Liver (tissue), 9 donors: ENCODE results near the gene ATP7B. TPM values are rescaled to one million over a fixed set of nuclear protein-coding genes. Genes with fewer than 3 reads are reported as not detected.

Source experiments
- DNase-seq: peaks from one replicate; pipeline ENCODE4 v3.0.0-alpha.2; 2017; ENCODE audit warnings: low spot score
- H3K27ac ChIP-seq, 2 donors: one replicate each; pipeline ENCODE4 v1.7.0; 2013; ENCODE audit warnings: inconsistent platforms in 2 of 2, low read length in 2 of 2, control low read depth in 1 of 2, low read depth in 1 of 2, mild to moderate bottlenecking in 1 of 2
- H3K27me3 ChIP-seq, 4 donors: one replicate each; pipeline versions ENCODE4 v1.6.1 to v1.7.0; 2013; ENCODE audit warnings: low read length in 3 of 4, inconsistent platforms in 1 of 4, mild to moderate bottlenecking in 1 of 4, moderate library complexity in 1 of 4; ENCODE audit not compliant: control insufficient read depth in 4 of 4, insufficient read depth in 4 of 4
- H3K36me3 ChIP-seq, 4 donors: one replicate each; pipeline versions ENCODE4 v1.6.1 to v1.7.0; 2013; ENCODE audit warnings: low read length in 3 of 4, mild to moderate bottlenecking in 3 of 4, low read depth in 1 of 4, moderate library complexity in 1 of 4; ENCODE audit not compliant: control insufficient read depth in 4 of 4, insufficient read depth in 3 of 4
- H3K4me1 ChIP-seq, 4 donors: one replicate each; pipeline versions ENCODE4 v1.6.1 to v1.7.0; 2013; ENCODE audit warnings: low read length in 3 of 4, mild to moderate bottlenecking in 3 of 4, moderate library complexity in 1 of 4; ENCODE audit not compliant: control insufficient read depth in 4 of 4, insufficient read depth in 4 of 4
- H3K4me3 ChIP-seq, 3 donors: one replicate each; pipeline versions ENCODE4 v1.6.1 to v1.7.0; 2013; ENCODE audit warnings: low read length in 3 of 3, control low read depth in 1 of 3, low read depth in 1 of 3, mild to moderate bottlenecking in 1 of 3
- H3K9ac ChIP-seq, 2 donors: one replicate each; pipeline ENCODE4 v1.7.0; 2013; ENCODE audit warnings: low read length in 2 of 2, mild to moderate bottlenecking in 2 of 2, moderate library complexity in 2 of 2, control low read depth in 1 of 2, low read depth in 1 of 2
- H3K9me3 ChIP-seq, 4 donors: one replicate each; pipeline versions ENCODE4 v1.6.1 to v1.7.0; 2013; ENCODE audit warnings: low read length in 3 of 4; ENCODE audit not compliant: control insufficient read depth in 4 of 4
- CTCF ChIP-seq: fragments of 150-350 bp; IDR thresholded peaks from 2 replicates; pipeline ENCODE4 v1.5.1; 2017; ENCODE audit warnings: improper control_type of control experiment, low read depth, low read length; ENCODE audit not compliant: missing input control
- EGR1 ChIP-seq, 2 donors: IDR thresholded peaks; 2 replicates each; pipeline ENCODE4 v1.6.1; 2016 to 2018; ENCODE audit warnings: antibody characterized with exemption in 2 of 2, low read depth in 2 of 2
- FOXA1 ChIP-seq: IDR thresholded peaks from 2 replicates; pipeline ENCODE4 v1.6.1; 2016; ENCODE audit warnings: antibody characterized with exemption
- FOXA2 ChIP-seq: IDR thresholded peaks from 2 replicates; pipeline ENCODE4 v1.6.1; 2016; ENCODE audit warnings: antibody characterized with exemption
- GABPA ChIP-seq, 2 donors: IDR thresholded peaks in 1 of 2; conservative IDR thresholded peaks in 1 of 2; 2 replicates each; pipeline ENCODE4 v1.6.1; 2016; ENCODE audit warnings: antibody characterized with exemption in 2 of 2, mild to moderate bottlenecking in 1 of 2, moderate library complexity in 1 of 2
- HNF4A ChIP-seq, 2 donors: conservative IDR thresholded peaks; 2 replicates each; pipeline ENCODE4 v1.6.1; 2016; ENCODE audit warnings: antibody characterized with exemption in 2 of 2, mild to moderate bottlenecking in 2 of 2
- HNF4G ChIP-seq: IDR thresholded peaks from 2 replicates; pipeline ENCODE4 v1.6.1; 2016; ENCODE audit warnings: antibody characterized with exemption
- JUND ChIP-seq, 2 donors: IDR thresholded peaks; 2 replicates each; pipeline ENCODE4 v1.6.1; 2016; ENCODE audit warnings: antibody characterized with exemption in 2 of 2
- NR2F2 ChIP-seq: IDR thresholded peaks from 2 replicates; pipeline ENCODE4 v1.6.1; 2016; ENCODE audit warnings: antibody characterized with exemption
- RAD21 ChIP-seq, 2 donors: IDR thresholded peaks; 2 replicates each; pipeline ENCODE4 v1.6.1; 2016; ENCODE audit warnings: antibody characterized with exemption in 2 of 2, mild to moderate bottlenecking in 2 of 2
- RXRA ChIP-seq, 2 donors: IDR thresholded peaks; 2 replicates each; pipeline ENCODE4 v1.6.1; 2017 to 2018; ENCODE audit warnings: antibody characterized with exemption in 2 of 2, mild to moderate bottlenecking in 1 of 2
- SP1 ChIP-seq: IDR thresholded peaks from 2 replicates; pipeline ENCODE4 v1.6.1; 2018; ENCODE audit warnings: antibody characterized with exemption, mild to moderate bottlenecking
- TAF1 ChIP-seq: conservative IDR thresholded peaks from 2 replicates; pipeline ENCODE4 v1.6.1; 2016; ENCODE audit warnings: antibody characterized with exemption, mild to moderate bottlenecking
- YY1 ChIP-seq: IDR thresholded peaks from 2 replicates; pipeline ENCODE4 v1.6.1; 2016; ENCODE audit warnings: antibody characterized with exemption, mild to moderate bottlenecking
- ZBTB33 ChIP-seq: IDR thresholded peaks from 2 replicates; pipeline ENCODE4 v1.6.1; 2016; ENCODE audit warnings: antibody characterized with exemption
- WGBS: extraction: QIAGEN DNeasy Blood & Tissue Kit; methylation state at CpG from one replicate; pipeline ENCODE4 v1.1.7; 2013; 5-methylcytosine and 5-hydroxymethylcytosine counted together
- polyA plus RNA-seq, 2 donors: library from polyadenylated mRNA; stranded (reverse) in 1 of 2; unstranded in 1 of 2; fragments of 200-250 nt in 1 of 2; fragments of >200 nt in 1 of 2; fragmentation: Nextera tagmentation in 1 of 2; extraction: Ambion mirVana in 1 of 2; gene quantifications; one replicate each; pipeline versions ENCODE4 v1.2.1 to v1.2.3, GENCODE V29; 2013 to 2015
- total RNA-seq, 2 donors: library from RNA; depleted of rRNA; stranded (reverse); fragments of >200 nt; gene quantifications; one replicate each; pipeline ENCODE4 v1.2.3, GENCODE V29; 2014
- TF ChIP-seq, protein P1 (sequence below): IDR thresholded peaks from 2 replicates; pipeline ENCODE4 v1.6.1; 2016; ENCODE audit warnings: antibody characterized with exemption, mild to moderate bottlenecking
- TF ChIP-seq, protein P2 (sequence below): IDR thresholded peaks from 2 replicates; pipeline ENCODE4 v1.6.1; 2016; ENCODE audit warnings: antibody characterized with exemption
- TF ChIP-seq, protein P3 (sequence below): IDR thresholded peaks from 2 replicates; pipeline ENCODE4 v1.6.1; 2016; ENCODE audit warnings: antibody characterized with exemption
- donor health status: healthy.
- donor health status: healthy.
- donor health status: healthy.
- donor health status: healthy.
- donor health status: healthy.

The ATP7B gene
- total and polyA plus RNA-seq, 4 donors, result 8.0 to 37.7 (median 22.1) TPM

- TF ChIP-seq GABPA (IDR thresholded peaks at IDR 0.05 in 1 of 2, conservative IDR thresholded peaks at IDR 0.05 in 1 of 2) (no peak), ZBTB33 (peak; percentile 42), HNF4G (peak; percentile 82), RXRA (IDR thresholded peaks at IDR 0.05) (peak; percentile 50 to 74), FOXA2 (peak; percentile 98), EGR1 (IDR thresholded peaks at IDR 0.05; ENCODE audit: low read depth in 2 of 2) (no peak), FOXA1 (peak; percentile 98)
Measured at GRCh38 chr13:51978796-51979556, 32.3 kb downstream of the ATP7B start (continued).

- Histone ChIP-seq H3K27me3 (no peaks in the 10 kb centered on the region), H3K36me3 (peaks cover 0 to 8% (median 4%) of the 10 kb centered on the region in 4 donors), H3K4me1 (peaks cover 0 to 15% (median 6%) of the 10 kb centered on the region in 4 donors), H3K9me3 (no peaks in the 10 kb centered on the region), H3K27ac (no peak overlapping the region), H3K4me3 (no peak overlapping the region), H3K9ac (no peak overlapping the region)
- no peak for DNase-seq
- 95% methylated on average over 5 of the region's 5 CpGs for WGBS
- TF ChIP-seq RAD21 (IDR thresholded peaks at IDR 0.05), result no peak
Measured at GRCh38 chr13:51977625-51978024, 33.6 kb downstream of the ATP7B start.

DNA sequence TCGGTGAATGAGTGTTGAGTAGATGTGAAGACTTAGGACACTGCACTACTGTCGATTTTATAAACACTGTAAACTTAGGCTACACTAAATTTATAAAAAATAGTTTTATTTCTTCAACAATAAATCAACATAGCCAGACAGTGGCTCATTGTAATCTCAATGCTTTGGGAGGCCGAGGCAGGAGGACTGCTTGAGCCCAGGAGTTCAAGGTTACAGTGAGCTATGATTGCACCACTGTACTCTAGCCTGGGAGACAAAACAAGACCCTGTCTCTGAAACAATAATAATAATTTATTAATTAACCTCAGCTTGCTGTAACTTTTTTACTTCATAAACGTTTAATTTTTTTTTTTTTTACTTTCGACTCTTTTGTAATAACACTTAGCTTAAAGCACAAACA is 34.4 kb downstream of the ATP7B start:
- 94% methylated on average over 5 of the region's 5 CpGs for WGBS
- no peak for DNase-seq
- no peak overlapping the region for H3K4me3 ChIP-seq
- no peak overlapping the region for H3K9ac ChIP-seq
- H3K27ac ChIP-seq, result no peak overlapping the region
- H3K4me1 ChIP-seq, result peaks cover 0 to 16% (median 6%) of the 10 kb centered on the region in 4 donors
- no peaks in the 10 kb centered on the region for H3K27me3 ChIP-seq
- H3K9me3 ChIP-seq, result no peaks in the 10 kb centered on the region
- H3K36me3 ChIP-seq, result peaks cover 0 to 8% (median 4%) of the 10 kb centered on the region in 4 donors
- TF ChIP-seq NR2F2 (no peak), SP1 (no peak), GABPA (IDR thresholded peaks at IDR 0.05 in 1 of 2, conservative IDR thresholded peaks at IDR 0.05 in 1 of 2) (no peak), JUND (IDR thresholded peaks at IDR 0.05) (no peak), TAF1 (no peak), HNF4A (conservative IDR thresholded peaks at IDR 0.05) (no peak), FOXA2 (no peak), FOXA1 (no peak), HNF4G (no peak), CTCF (no peak), ZBTB33 (no peak), RXRA (IDR thresholded peaks at IDR 0.05) (no peak), RAD21 (IDR thresholded peaks at IDR 0.05) (no peak), YY1 (no peak), EGR1 (IDR thresholded peaks at IDR 0.05; ENCODE audit: low read depth in 2 of 2) (no peak)
- TF ChIP-seq, protein P1, sequence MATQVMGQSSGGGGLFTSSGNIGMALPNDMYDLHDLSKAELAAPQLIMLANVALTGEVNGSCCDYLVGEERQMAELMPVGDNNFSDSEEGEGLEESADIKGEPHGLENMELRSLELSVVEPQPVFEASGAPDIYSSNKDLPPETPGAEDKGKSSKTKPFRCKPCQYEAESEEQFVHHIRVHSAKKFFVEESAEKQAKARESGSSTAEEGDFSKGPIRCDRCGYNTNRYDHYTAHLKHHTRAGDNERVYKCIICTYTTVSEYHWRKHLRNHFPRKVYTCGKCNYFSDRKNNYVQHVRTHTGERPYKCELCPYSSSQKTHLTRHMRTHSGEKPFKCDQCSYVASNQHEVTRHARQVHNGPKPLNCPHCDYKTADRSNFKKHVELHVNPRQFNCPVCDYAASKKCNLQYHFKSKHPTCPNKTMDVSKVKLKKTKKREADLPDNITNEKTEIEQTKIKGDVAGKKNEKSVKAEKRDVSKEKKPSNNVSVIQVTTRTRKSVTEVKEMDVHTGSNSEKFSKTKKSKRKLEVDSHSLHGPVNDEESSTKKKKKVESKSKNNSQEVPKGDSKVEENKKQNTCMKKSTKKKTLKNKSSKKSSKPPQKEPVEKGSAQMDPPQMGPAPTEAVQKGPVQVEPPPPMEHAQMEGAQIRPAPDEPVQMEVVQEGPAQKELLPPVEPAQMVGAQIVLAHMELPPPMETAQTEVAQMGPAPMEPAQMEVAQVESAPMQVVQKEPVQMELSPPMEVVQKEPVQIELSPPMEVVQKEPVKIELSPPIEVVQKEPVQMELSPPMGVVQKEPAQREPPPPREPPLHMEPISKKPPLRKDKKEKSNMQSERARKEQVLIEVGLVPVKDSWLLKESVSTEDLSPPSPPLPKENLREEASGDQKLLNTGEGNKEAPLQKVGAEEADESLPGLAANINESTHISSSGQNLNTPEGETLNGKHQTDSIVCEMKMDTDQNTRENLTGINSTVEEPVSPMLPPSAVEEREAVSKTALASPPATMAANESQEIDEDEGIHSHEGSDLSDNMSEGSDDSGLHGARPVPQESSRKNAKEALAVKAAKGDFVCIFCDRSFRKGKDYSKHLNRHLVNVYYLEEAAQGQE, result no peak
- TF ChIP-seq, protein P2, sequence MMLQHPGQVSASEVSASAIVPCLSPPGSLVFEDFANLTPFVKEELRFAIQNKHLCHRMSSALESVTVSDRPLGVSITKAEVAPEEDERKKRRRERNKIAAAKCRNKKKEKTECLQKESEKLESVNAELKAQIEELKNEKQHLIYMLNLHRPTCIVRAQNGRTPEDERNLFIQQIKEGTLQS, result no peak
- TF ChIP-seq, protein P3, sequence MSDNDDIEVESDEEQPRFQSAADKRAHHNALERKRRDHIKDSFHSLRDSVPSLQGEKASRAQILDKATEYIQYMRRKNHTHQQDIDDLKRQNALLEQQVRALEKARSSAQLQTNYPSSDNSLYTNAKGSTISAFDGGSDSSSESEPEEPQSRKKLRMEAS, result no peak
